K562 (cell line): ENCODE measurements around the gene ARHGEF16. TPM values are rescaled to one million over a fixed set of nuclear protein-coding genes. Genes with fewer than 3 reads are reported as not detected.
A peak's percentile ranks its signal among the peaks of the same experiment; 100 is the strongest.

ENCODE experiments used
- CBX1 ChIP-seq: sonication (generic); IDR thresholded peaks from 2 replicates; pipeline ENCODE4 v1.6.1; 2016; ENCODE audit warnings: antibody characterized with exemption, low read depth, mild to moderate bottlenecking
- CREB1 ChIP-seq, 2 experiments: sonication (generic) in 1 of 2; formaldehyde crosslinking in 1 of 2; IDR thresholded peaks; 2 replicates each; pipeline versions ENCODE4 v1.6.1 to v1.8.0; 2012 to 2022; ENCODE audit warnings: inconsistent platforms in 1 of 2, mild to moderate bottlenecking in 1 of 2, missing genetic modification reagents in 1 of 2, moderate library complexity in 1 of 2
- DMBX1 ChIP-seq: fragments of 250-450 bp; sonication (Bioruptor Pico); IDR thresholded peaks from 2 replicates; pipeline ENCODE4 v1.8.0; 2022; ENCODE audit warnings: inconsistent platforms, mild to moderate bottlenecking, moderate library complexity, borderline replicate concordance
- ETV1 ChIP-seq: fragments of 450-650 bp; conservative IDR thresholded peaks from 2 replicates; pipeline ENCODE4 v1.6.1; 2016; ENCODE audit warnings: missing genetic modification characterization, control low read depth, low read depth, missing compliant biosample characterization
- KDM4B ChIP-seq, 2 experiments: fragments of 450-650 bp in 1 of 2; sonication (generic) in 1 of 2; IDR thresholded peaks; 2 replicates each; pipeline ENCODE4 v1.6.1; 2016 to 2017; ENCODE audit warnings: borderline replicate concordance in 2 of 2, antibody characterized with exemption in 1 of 2, low read depth in 1 of 2, mild to moderate bottlenecking in 1 of 2
- KLF10 ChIP-seq: fragments of 250-450 bp; sonication (Bioruptor Pico); IDR thresholded peaks from 2 replicates; pipeline ENCODE4 v1.6.1; 2021; ENCODE audit warnings: matching md5 sums
- LEF1 ChIP-seq: fragments of 450-650 bp; IDR thresholded peaks from 2 replicates; pipeline ENCODE4 v1.6.1; 2016; ENCODE audit warnings: mild to moderate bottlenecking
- MTF1 ChIP-seq: fragments of 250-450 bp; sonication (Bioruptor Pico); IDR thresholded peaks from 2 replicates; pipeline ENCODE4 v1.9.0; 2021; ENCODE audit warnings: moderate library complexity, mild to moderate bottlenecking, inconsistent platforms, borderline replicate concordance
- MYC ChIP-seq, 2 experiments: fragments of 250-450 bp in 1 of 2; sonication (Bioruptor Pico) in 1 of 2; IDR thresholded peaks; 2 replicates each; pipeline versions ENCODE4 v1.5.1 to v1.6.1; 2012 to 2021; ENCODE audit warnings: low read depth in 2 of 2, borderline replicate concordance in 1 of 2, improper control_type of control experiment in 1 of 2, low read length in 1 of 2, mild to moderate bottlenecking in 1 of 2, moderate library complexity in 1 of 2
- NFIC ChIP-seq: fragments of 450-650 bp; IDR thresholded peaks from 2 replicates; pipeline ENCODE4 v1.6.1; 2017; ENCODE audit warnings: mild to moderate bottlenecking, inconsistent platforms
- RB1 ChIP-seq: fragments of 450-650 bp; IDR thresholded peaks from 2 replicates; pipeline ENCODE4 v1.6.1; 2017; ENCODE audit warnings: low read depth, mild to moderate bottlenecking
- SMAD1 ChIP-seq: fragments of 150-350 bp; IDR thresholded peaks from 2 replicates; pipeline ENCODE4 v1.6.1; 2014; ENCODE audit warnings: low read length, low read depth; ENCODE audit not compliant: partially characterized antibody
- TCF7L2 ChIP-seq: fragments of 150-350 bp; IDR thresholded peaks from 2 replicates; pipeline ENCODE4 v1.6.1; 2016; ENCODE audit warnings: low read depth, mild to moderate bottlenecking, low read length, moderate library complexity
- U2AF2 ChIP-seq: fragments of 200-400 bp; formaldehyde crosslinking; optimal IDR thresholded peaks from 2 replicates; pipeline ENCODE3; 2017; ENCODE audit warnings: low read depth, mild to moderate bottlenecking, low read length
- ZNF449 ChIP-seq: fragments of 250-450 bp; sonication (Bioruptor Pico); IDR thresholded peaks from 2 replicates; pipeline ENCODE4 v1.8.0; 2022; ENCODE audit warnings: moderate library complexity, mild to moderate bottlenecking, inconsistent platforms
- polyA plus RNA-seq, 8 experiments: library from polyadenylated mRNA; depleted of rRNA in 4 of 8; stranded (reverse) in 5 of 8; unstranded in 3 of 8; fragments of >200 nt; fragmentation: Nextera tagmentation in 2 of 8; fragmentation: Illumina TruSeq in 1 of 8; extraction: Ambion mirVana in 2 of 8; extraction: Trizol in 1 of 8; gene quantifications; 2 replicates each; pipeline versions ENCODE4 v1.2.1 to v1.2.3, GENCODE V29; 2011 to 2014; ENCODE audit warnings: inconsistent platforms in 1 of 8, missing spikeins in 1 of 8
- total RNA-seq, 7 experiments: library from RNA; depleted of rRNA in 6 of 7; stranded (reverse); fragments of >200 nt in 6 of 7; fragmentation: Illumina TruSeq in 2 of 7; extraction: Trizol in 2 of 7; gene quantifications; 2 replicates each; pipeline versions ENCODE4 v1.2.1 to v1.2.3, GENCODE V29; 2011 to 2021; ENCODE audit warnings: low replicate concordance in 1 of 7
- TF ChIP-seq, protein P1 (sequence below): sonication (generic); formaldehyde crosslinking; IDR thresholded peaks from 2 replicates; pipeline ENCODE4 v1.8.0; 2023; ENCODE audit warnings: missing genetic modification reagents, mild to moderate bottlenecking, borderline replicate concordance
- TF ChIP-seq, protein P2 (sequence below): fragments of 250-450 bp; sonication (Bioruptor Pico); IDR thresholded peaks from 2 replicates; pipeline ENCODE4 v1.8.0; 2021; ENCODE audit warnings: borderline replicate concordance, mild to moderate bottlenecking, moderate library complexity; ENCODE audit not compliant: poor library complexity, severe bottlenecking

Gene ARHGEF16
- total and polyA plus RNA-seq, 9 of the 15 experiments (the other 6 are each of a cell fraction or from before 2014, with no cell fraction given): 0.15 to 1.2 (median 0.49) TPM; not detected in 2

GRCh38 chr1:3453891-3454810, at the start of gene ARHGEF16 (continued):
- TF ChIP-seq ETV1 (tag): no peak
- TF ChIP-seq TCF7L2: no peak
- TF ChIP-seq CBX1: 0 out of 2 replicates have a peak, but pooled peaks have one; percentile 52
- TF ChIP-seq, protein P1, sequence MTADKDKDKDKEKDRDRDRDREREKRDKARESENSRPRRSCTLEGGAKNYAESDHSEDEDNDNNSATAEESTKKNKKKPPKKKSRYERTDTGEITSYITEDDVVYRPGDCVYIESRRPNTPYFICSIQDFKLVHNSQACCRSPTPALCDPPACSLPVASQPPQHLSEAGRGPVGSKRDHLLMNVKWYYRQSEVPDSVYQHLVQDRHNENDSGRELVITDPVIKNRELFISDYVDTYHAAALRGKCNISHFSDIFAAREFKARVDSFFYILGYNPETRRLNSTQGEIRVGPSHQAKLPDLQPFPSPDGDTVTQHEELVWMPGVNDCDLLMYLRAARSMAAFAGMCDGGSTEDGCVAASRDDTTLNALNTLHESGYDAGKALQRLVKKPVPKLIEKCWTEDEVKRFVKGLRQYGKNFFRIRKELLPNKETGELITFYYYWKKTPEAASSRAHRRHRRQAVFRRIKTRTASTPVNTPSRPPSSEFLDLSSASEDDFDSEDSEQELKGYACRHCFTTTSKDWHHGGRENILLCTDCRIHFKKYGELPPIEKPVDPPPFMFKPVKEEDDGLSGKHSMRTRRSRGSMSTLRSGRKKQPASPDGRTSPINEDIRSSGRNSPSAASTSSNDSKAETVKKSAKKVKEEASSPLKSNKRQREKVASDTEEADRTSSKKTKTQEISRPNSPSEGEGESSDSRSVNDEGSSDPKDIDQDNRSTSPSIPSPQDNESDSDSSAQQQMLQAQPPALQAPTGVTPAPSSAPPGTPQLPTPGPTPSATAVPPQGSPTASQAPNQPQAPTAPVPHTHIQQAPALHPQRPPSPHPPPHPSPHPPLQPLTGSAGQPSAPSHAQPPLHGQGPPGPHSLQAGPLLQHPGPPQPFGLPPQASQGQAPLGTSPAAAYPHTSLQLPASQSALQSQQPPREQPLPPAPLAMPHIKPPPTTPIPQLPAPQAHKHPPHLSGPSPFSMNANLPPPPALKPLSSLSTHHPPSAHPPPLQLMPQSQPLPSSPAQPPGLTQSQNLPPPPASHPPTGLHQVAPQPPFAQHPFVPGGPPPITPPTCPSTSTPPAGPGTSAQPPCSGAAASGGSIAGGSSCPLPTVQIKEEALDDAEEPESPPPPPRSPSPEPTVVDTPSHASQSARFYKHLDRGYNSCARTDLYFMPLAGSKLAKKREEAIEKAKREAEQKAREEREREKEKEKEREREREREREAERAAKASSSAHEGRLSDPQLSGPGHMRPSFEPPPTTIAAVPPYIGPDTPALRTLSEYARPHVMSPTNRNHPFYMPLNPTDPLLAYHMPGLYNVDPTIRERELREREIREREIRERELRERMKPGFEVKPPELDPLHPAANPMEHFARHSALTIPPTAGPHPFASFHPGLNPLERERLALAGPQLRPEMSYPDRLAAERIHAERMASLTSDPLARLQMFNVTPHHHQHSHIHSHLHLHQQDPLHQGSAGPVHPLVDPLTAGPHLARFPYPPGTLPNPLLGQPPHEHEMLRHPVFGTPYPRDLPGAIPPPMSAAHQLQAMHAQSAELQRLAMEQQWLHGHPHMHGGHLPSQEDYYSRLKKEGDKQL (CRISPR knock-in tag): no peak
- TF ChIP-seq MYC (IDR thresholded peaks at IDR 0.05; ENCODE audit: low read depth, low read length): peak; percentile 58; the same call in 1 of the 2 replicates
- no peak for TF ChIP-seq MYC (CRISPR knock-in tag; IDR thresholded peaks at IDR 0.05; ENCODE audit: borderline replicate concordance, low read depth)
- no peak for TF ChIP-seq SMAD1
- no peak for TF ChIP-seq KLF10 (CRISPR knock-in tag)
- no peak for TF ChIP-seq U2AF2
- no peak for TF ChIP-seq KDM4B (IDR thresholded peaks at IDR 0.05; ENCODE audit: borderline replicate concordance in 2 of 2, low read depth in 1 of 2)
- 0 out of 2 replicates have a peak, but pooled peaks have one; percentile 22 for TF ChIP-seq CREB1 (IDR thresholded peaks at IDR 0.05)
- peak; percentile 69 for TF ChIP-seq CREB1 (CRISPR knock-in tag; IDR thresholded peaks at IDR 0.05)
- no peak for TF ChIP-seq DMBX1 (CRISPR knock-in tag)
- peak; percentile 95 for TF ChIP-seq RB1
- no peak for TF ChIP-seq LEF1
- TF ChIP-seq MTF1 (CRISPR knock-in tag): no peak
- TF ChIP-seq, protein P2, sequence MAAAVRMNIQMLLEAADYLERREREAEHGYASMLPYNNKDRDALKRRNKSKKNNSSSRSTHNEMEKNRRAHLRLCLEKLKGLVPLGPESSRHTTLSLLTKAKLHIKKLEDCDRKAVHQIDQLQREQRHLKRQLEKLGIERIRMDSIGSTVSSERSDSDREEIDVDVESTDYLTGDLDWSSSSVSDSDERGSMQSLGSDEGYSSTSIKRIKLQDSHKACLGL (CRISPR knock-in tag): no peak
- TF ChIP-seq ZNF449 (CRISPR knock-in tag): no peak
- peak; percentile 43 for TF ChIP-seq NFIC
